OCI-LY1 (cell line): Measurements from ENCODE around the gene EDDM3A.
"Not testable (repeated sequence)": the region's sequence is repeated elsewhere in the genome, so short reads cannot be mapped to it uniquely, and the experiment has no call there.

Experiments used
- H2AFZ ChIP-seq: fragments of 200-600 bp; sonication (generic), shearing (Covaris generic); 2 replicates; pipeline ENCODE4 v1.6.0; 2014; ENCODE audit warnings: antibody characterized with exemption, mild to moderate bottlenecking, low read length
- H3F3A ChIP-seq: fragments of 200-600 bp; sonication (generic), shearing (Covaris generic); 2 replicates; pipeline ENCODE4 v1.6.0; 2014; ENCODE audit warnings: mild to moderate bottlenecking, antibody characterized with exemption, low read length, moderate library complexity; ENCODE audit not compliant: insufficient read depth
- H3K27ac ChIP-seq: fragments of 200-600 bp; sonication (generic); 2 replicates; pipeline ENCODE4 v1.5.1; 2014; ENCODE audit warnings: low read length, mixed run types, mild to moderate bottlenecking, low read depth; ENCODE audit not compliant: poor library complexity, severe bottlenecking
- H3K27me3 ChIP-seq: fragments of 200-600 bp; sonication (generic); 2 replicates; pipeline ENCODE4 v1.6.0; 2014; ENCODE audit warnings: antibody characterized with exemption, mild to moderate bottlenecking, low read length, moderate library complexity; ENCODE audit not compliant: insufficient read depth
- H3K36me3 ChIP-seq: fragments of 200-600 bp; sonication (generic); 2 replicates; pipeline ENCODE4 v1.6.1; 2014; ENCODE audit warnings: mild to moderate bottlenecking, antibody characterized with exemption, low read length, moderate library complexity, mixed read lengths; ENCODE audit not compliant: insufficient read depth
- H3K4me1 ChIP-seq: fragments of 200-600 bp; sonication (generic); 2 replicates; pipeline ENCODE4 v1.5.1; 2014; ENCODE audit warnings: mild to moderate bottlenecking, low read length, moderate library complexity; ENCODE audit not compliant: insufficient read depth, severe bottlenecking
- H3K4me2 ChIP-seq: fragments of 200-600 bp; sonication (generic), shearing (Covaris generic); 2 replicates; pipeline ENCODE4 v1.6.1; 2014; ENCODE audit warnings: low read length
- H3K4me3 ChIP-seq: fragments of 200-600 bp; sonication (generic); 2 replicates; pipeline ENCODE4 v1.5.1; 2014; ENCODE audit warnings: low read length, low read depth, mild to moderate bottlenecking, mixed read lengths; ENCODE audit not compliant: poor library complexity, severe bottlenecking
- H3K79me2 ChIP-seq: fragments of 200-600 bp; shearing (Covaris generic); 2 replicates; pipeline ENCODE4 v1.6.1; 2016; ENCODE audit warnings: mixed run types, low read length, mixed read lengths; ENCODE audit not compliant: insufficient read depth
- H3K9ac ChIP-seq: fragments of 200-600 bp; sonication (generic), shearing (Covaris generic); 2 replicates; pipeline ENCODE4 v1.6.1; 2014; ENCODE audit warnings: mild to moderate bottlenecking, low read length, mixed read lengths
- H3K9me2 ChIP-seq: fragments of 200-600 bp; sonication (generic), shearing (Covaris generic); 2 replicates; pipeline ENCODE4 v1.6.1; 2014; ENCODE audit warnings: low read depth, mild to moderate bottlenecking, low read length, mixed read lengths
- H3K9me3 ChIP-seq: fragments of 200-600 bp; shearing (Covaris generic); 2 replicates; pipeline ENCODE4 v1.6.1; 2014; ENCODE audit warnings: low read length, mixed read lengths
- H4K20me1 ChIP-seq: fragments of 200-600 bp; sonication (generic), shearing (Covaris generic); 2 replicates; pipeline ENCODE4 v1.6.0; 2016; ENCODE audit warnings: mild to moderate bottlenecking, low read length; ENCODE audit not compliant: insufficient read depth
- CTCF ChIP-seq: fragments of 200-600 bp; sonication (generic), shearing (Covaris generic); IDR thresholded peaks from 2 replicates; pipeline ENCODE4 v1.5.1; 2017; ENCODE audit warnings: mild to moderate bottlenecking, antibody characterized with exemption, low read length, moderate library complexity, mixed read lengths
- EZH2 ChIP-seq: fragments of 200-600 bp; sonication (generic), shearing (Covaris generic); IDR thresholded peaks from 2 replicates; pipeline ENCODE4 v1.8.0; 2017; ENCODE audit warnings: borderline replicate concordance, mixed run types, mild to moderate bottlenecking, antibody characterized with exemption, low read length, moderate library complexity, mixed read lengths

The EDDM3A gene

GRCh38 chr14:20698018-20698329 is 47.7 kb upstream of the EDDM3A start:
- no peaks in the 10 kb centered on the region for H3K36me3 ChIP-seq
- H3K4me1 ChIP-seq: no peaks in the 10 kb centered on the region
- no peak overlapping the region for H3K4me3 ChIP-seq
- H3K79me2 ChIP-seq: no peaks in the 10 kb centered on the region
- no peaks in the 10 kb centered on the region for H3K27me3 ChIP-seq
- H3F3A ChIP-seq: no peaks in the 10 kb centered on the region
- no peak overlapping the region for H3K27ac ChIP-seq
- no peak overlapping the region for H3K9ac ChIP-seq
- H3K9me2 ChIP-seq: no peaks in the 10 kb centered on the region
- no peak overlapping the region for H2AFZ ChIP-seq
- no peak overlapping the region for H3K4me2 ChIP-seq
- H3K9me3 ChIP-seq: no peaks in the 10 kb centered on the region
- H4K20me1 ChIP-seq: no peaks in the 10 kb centered on the region
- no peak for TF ChIP-seq CTCF
- TF ChIP-seq EZH2: no peak

GRCh38 chr14:20698934-20699333 is 46.8 kb upstream of the EDDM3A start:
- H3K36me3 ChIP-seq: no peaks in the 10 kb centered on the region
- no peaks in the 10 kb centered on the region for H3K9me2 ChIP-seq
- no peaks in the 10 kb centered on the region for H3K79me2 ChIP-seq
- H4K20me1 ChIP-seq: no peaks in the 10 kb centered on the region
- TF ChIP-seq EZH2: no peak
- TF ChIP-seq CTCF: no peak
- no peak overlapping the region for H3K9ac ChIP-seq
- no peaks in the 10 kb centered on the region for H3K9me3 ChIP-seq
- H3K27ac ChIP-seq: no peak overlapping the region
- no peaks in the 10 kb centered on the region for H3F3A ChIP-seq
- H2AFZ ChIP-seq: no peak overlapping the region
- H3K4me3 ChIP-seq: no peak overlapping the region
- H3K4me1 ChIP-seq: no peaks in the 10 kb centered on the region
- no peak overlapping the region for H3K4me2 ChIP-seq
- no peaks in the 10 kb centered on the region for H3K27me3 ChIP-seq

GRCh38 chr14:20699931-20700330 is 45.8 kb upstream of the EDDM3A start:
- H3K79me2 ChIP-seq: no peaks in the 10 kb centered on the region
- no peaks in the 10 kb centered on the region for H3K9me3 ChIP-seq
- H3K36me3 ChIP-seq: no peaks in the 10 kb centered on the region
- no peaks in the 10 kb centered on the region for H3K9me2 ChIP-seq
- no peaks in the 10 kb centered on the region for H3K4me1 ChIP-seq
- no peak overlapping the region for H3K4me3 ChIP-seq
- no peaks in the 10 kb centered on the region for H3K27me3 ChIP-seq
- TF ChIP-seq EZH2 (no peak), CTCF (no peak)
- no peak overlapping the region for H3K4me2 ChIP-seq
- H3F3A ChIP-seq: no peaks in the 10 kb centered on the region
- H2AFZ ChIP-seq: no peak overlapping the region
- H3K9ac ChIP-seq: no peak overlapping the region
- H3K27ac ChIP-seq: no peak overlapping the region
- H4K20me1 ChIP-seq: no peaks in the 10 kb centered on the region

GRCh38 chr14:20700965-20701364 is 44.7 kb upstream of the EDDM3A start:
- H3F3A ChIP-seq, H3K9me3 ChIP-seq, H3K4me2 ChIP-seq, H3K27me3 ChIP-seq, H3K9me2 ChIP-seq, H3K4me3 ChIP-seq, H2AFZ ChIP-seq, H3K4me1 ChIP-seq, H3K79me2 ChIP-seq, H3K36me3 ChIP-seq, H4K20me1 ChIP-seq, H3K27ac ChIP-seq, H3K9ac ChIP-seq: not testable (repeated sequence)
